Stimulated activated CD4-positive, alpha-beta T cell treated with anti-CD3 and anti-CD28 coated beads, Interleukin-1b, Interleukin-23, amount 100 ng/mL, for 48 hours (primary cell): ENCODE results near the gene DYRK1A.
"Not testable (repeated sequence)": the region's sequence is repeated elsewhere in the genome, so short reads cannot be mapped to it uniquely, and the experiment has no call there.

ENCODE experiments used
- DNase-seq: peaks from one replicate; pipeline ENCODE4 v3.0.0-alpha.2; 2020

Gene DYRK1A

DNA sequence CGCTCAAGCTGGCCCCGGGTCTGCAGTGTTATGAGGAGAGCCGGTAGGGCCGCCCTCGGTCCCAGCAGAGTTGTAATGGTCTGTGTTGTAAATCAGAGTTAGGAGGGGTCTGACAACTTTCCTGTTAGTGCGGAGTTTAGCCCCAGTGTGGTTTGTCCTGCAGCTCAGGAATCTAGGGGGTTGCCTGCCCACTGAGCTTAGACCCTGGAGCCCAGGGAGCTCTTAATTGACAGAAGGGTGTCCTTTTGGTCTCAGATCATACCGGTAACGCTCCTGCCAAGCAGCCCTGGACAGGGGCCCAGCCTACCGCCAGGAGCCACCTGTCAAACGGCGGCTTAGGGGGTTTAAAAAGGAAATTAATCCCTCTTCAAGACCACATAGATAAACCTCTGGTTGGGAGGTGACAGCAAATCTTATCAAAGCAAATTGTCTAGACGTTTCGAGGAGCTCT, 164.4 kb downstream of the DYRK1A start:
- no peak for DNase-seq

DNA sequence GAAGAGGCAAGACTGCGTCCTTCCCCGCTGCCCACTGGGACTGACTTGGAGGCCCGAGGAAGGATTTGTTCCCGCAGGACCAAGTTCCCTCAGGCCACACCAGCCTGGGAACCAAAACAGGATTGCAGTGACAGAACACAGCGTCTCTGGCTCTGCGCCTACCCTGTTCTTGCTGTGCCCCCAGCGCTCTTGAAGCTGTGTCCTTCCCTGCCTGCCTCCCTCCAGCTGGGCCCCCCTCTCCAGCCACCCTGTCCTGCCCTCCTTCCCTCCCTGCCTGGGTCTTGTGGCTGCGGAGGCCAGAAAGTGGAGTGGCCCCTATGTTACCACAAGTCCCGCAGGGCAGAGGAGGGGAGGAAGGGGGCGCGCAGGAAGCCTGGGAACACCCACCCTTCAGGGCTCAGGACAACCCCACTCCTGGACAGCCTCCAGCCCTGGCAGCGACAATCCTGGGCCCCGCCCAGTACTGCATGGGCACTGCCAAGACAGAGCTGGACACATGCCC, 164.9 kb downstream of the DYRK1A start:
- DNase-seq = no peak

DNA sequence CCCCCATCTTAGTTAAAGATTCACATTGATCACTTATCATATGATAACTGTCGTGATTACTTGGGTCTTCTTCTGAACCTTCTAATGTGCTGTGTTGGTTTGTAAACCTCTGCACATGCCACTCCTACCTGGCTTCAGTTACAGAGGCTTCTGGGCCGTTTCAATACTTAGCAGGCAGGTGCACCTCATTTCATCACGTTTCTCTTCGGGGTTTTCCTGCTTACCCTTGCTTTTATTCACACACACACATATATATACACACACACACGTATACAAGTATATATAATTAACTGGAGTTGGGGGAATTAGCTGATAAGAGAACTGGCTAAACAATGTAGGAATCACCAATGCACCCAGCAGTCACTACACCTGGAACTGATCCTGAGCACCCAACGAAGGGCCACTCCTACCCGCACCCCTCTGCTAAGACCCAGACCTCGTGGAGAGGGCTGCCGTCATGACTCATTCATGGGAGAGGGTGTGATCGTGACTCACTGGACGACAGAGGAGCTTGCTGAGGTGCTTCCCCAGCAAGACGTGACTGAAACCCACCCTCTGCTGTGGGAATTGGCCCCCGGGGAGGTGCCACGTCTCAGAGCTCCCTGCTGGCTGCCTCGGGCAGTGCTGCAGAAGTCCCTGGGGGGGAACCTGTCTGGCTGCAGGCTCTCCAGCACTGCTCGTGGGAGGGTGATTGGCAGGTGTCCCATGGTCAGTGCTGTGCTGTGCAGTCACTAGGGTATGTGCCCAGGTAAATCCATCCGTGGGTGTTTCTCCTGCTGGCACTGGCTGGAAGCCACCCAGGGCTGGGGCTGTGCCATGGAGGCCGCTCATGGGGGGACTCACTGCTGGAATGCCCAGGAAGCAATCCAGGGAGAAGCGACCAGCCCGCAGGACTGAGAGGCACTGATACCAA, 166.6 kb downstream of the DYRK1A start:
- peak; percentile 52 for DNase-seq

DNA sequence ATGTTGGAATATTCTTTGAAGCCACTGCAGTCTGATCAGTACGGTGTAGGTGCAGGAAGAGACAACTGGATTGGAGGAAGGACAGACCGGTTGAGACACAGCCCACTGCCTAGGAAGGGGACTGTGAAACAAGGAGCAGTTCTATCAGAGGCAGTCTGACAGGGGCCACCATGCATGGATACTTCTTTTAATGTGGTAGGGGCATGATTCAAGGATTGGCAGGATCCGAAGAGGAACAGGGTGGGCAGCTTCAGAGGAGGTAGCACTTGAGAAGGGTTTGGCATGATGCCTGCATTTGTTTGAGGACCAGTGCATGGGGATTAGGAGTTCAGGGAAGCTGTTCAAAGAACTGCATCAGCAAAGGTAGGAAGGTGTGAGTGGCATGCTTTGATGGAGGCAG, 167.9 kb downstream of the DYRK1A start:
- DNase-seq = no peak

DNA sequence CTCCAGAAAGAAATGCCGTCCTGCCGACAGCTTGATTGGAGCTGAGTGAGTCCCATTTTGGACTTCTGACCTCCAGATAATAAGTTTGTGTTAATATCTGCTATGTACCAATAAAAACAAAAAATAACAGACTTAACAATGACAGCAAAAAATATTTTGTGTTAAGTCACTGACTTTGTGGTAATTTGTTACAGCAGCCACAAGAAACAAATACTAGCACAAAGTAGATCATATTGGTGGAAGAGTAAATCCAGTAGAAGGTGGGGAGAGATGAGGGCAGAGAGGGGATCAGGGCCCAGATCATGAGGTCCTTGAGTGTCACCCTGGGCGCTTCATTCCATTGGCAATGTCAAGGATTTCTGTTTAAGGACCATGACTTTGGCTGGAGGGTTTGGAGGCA, 168.6 kb downstream of the DYRK1A start:
- no peak for DNase-seq

DNA sequence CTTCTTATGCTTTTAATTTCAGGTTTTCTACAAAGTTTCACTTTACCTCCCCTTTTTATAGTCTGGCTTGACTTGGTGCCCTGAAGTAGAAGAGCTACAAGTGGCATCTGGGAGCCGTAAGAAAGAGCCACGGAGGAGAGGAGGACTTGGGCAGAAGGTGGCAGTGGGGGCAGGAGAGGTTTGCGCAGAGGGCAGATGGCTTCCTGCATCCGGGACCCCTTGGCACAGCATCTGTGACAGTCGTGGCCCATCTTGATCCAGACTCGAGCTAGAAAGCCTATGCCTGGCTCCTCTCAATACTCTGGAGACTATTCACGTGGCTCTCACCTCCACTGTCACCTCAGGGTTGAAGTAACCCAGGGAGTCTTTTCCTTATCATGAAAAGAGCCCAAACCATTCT, 169.1 kb downstream of the DYRK1A start:
- DNase-seq = no peak

DNA sequence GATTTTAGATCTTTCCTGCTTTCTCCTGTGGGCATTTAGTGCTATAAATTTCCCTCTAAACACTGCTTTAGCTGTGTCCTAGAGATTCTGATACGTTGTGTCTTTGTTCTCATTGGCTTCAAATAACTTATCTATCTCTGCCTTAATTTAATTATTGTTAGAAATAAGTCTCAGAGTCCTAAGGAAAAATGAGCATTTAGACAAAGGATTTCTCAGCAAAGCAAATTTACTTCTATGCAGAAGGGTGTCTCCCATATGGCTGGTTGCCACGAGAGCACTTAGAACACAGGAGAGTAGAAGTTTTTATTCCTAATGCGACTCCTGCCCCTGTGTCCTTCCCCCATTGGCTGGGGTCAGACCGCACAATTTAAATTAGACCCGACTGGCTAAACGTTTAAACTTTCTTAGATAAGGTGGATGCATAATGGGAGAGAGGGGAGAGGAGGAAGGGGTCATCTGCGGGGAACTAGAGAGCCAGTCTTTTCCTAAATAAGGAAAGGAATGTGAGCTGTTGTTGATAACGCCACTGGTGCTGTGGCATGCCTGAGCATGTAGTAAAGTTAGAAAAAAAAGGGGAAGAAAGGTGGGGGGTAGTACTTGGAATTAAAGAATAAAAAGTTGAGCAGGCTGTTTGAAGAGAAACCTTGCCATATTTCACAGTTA, 170.2 kb downstream of the DYRK1A start:
- DNase-seq = no peak

DNA sequence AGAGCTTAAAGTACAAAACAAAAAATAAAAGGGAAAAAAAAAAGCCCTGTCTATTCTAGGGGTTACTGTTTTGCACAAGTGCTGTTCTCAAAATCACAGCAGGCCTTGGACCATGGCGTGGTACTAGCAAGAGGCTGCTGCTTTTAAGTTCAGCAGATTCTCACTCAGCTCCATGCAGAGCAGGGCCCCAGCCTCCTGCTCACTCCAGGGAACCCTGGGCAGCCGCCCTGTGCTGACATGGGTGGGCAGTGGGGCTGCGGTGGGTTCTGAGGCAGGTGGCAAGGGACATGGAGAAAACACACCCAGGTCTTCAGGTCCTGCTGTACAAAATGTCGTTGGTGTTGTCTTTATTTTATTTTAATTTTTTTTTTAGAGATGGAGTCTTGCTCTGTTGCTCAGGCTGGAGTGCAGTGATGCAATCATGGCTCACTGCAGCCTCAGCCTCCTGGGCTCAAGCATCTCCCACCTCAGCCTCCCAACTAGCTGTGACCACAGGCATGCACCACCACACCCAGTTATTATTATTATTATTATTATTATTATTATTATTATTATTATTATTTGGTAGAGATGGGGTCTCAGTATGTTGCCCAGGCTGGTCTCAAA, 170.9 kb downstream of the DYRK1A start:
- DNase-seq = no peak

DNA sequence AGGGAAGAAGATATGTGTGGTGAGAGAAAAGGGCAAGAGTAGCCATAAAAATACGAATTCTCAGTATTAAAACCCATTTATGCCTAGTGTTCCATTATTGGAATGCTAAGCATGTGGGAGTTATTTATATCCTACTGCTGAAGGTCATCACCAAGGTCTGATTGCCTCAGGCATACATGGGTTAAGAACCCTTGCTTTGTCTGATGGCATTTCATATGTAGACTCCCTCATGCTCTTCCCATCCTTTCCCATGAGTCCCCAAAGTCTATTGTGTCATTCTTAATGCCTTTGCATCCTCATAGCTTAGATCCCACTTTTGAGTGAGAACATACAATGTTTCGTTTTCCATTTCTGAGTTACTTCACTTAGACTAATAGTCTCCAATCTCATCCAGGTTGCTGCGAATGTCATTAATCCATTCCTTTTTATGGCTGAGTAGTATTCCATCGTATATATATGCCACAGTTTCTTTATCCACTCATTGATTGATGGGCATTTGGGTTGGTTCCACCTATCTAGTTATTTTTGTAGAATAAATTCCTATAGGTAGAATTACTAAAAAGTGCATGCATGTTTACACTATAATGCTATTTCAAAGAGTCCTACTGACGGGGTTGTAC, 172.5 kb downstream of the DYRK1A start:
- DNase-seq = no peak

DNA sequence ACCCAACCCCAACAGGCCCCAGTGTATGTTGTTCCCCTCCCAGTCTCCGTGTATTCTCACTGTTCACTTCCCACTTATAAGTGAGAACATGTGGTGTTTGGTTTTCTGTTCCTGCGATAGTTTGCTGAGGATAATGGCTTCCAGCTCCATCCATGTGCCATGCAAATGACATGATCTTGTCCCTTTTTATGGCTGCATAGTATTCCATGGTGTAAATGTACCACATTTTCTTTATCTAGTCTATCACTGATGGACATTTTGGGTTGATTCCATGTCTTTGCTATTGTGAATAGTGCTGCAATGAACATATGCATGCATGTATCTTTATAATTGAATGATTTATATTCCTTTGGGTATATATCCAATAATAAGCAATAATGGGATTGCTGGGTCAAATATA, 174.6 kb downstream of the DYRK1A start:
- DNase-seq = not testable (repeated sequence)

DNA sequence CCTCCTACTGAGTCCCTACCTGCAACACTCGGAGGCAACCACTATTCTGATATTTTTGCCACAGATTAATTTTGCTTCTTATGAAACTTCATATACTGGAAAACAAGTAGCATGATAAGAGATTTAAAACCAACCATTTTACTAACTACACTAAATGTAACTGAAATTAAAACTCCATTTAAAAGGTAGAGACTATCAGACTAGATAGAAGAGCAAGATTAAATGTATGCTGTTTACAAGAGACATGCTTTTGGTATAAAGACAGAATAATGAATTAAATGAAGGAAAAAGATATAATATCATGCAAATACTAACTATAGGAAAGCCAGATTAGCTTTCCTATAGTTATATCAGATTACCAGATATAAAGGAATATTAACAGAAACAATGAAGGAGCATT, 175.9 kb downstream of the DYRK1A start:
- no peak for DNase-seq

DNA sequence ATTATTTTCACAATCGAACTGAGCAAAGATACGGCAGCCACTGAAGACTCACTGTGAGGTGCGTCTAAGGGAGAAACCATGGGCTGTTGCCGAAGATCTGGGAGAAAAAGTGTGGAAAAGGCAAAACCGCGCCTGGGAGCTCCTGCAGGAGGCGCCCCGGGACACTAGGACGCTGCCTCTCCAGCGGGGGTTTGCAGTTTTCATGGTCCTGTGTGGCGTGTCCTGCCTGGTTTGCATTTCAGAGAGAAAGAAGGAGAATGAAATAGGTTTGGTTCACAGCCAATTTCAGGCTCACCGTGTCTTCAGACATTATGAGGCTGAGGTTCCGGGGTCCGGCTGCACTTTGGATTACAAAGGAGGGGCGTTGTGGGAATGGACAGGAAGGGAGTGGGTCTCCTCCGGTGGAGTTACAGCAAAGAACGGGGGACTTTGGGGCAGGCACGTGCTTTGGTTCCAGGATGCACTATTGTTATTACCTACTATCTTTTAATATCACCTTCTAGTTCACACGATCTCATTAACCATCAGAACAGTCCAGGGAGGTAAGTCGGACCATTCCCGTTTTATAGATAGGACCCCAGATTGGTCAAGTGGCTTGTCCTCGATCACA, 179.8 kb downstream of the DYRK1A start:
- no peak for DNase-seq

DNA sequence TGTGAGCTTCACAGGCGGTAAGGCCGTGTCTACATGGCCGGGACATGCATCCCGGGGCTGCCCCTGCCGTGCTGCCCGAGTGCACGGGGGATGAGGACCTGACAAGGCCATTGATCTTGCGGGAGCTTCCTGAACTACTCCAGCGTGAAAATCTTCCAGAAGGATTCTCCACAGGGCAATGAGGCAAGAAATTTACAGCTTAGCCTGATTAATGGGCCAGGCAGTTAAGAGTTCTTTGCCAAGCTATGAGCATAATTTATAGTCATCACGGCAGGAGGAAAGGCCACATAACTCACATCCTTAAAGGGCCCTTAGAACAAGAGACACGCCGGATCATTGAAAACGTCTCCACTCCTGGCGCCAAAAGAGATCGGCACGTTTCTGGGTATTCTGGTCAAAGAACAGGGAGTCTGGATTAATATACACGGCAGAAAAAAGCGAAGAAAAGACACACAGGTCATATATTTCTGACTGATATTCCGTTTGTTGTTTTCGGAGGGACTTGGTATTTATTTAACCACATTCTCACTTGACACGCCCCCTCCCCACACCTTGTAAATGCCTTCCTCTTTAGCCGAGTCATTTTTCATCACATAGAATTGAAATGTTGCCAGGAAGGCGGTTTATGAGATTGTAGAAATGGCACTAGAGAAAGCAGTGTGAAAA, 180.5 kb downstream of the DYRK1A start:
- no peak for DNase-seq

DNA sequence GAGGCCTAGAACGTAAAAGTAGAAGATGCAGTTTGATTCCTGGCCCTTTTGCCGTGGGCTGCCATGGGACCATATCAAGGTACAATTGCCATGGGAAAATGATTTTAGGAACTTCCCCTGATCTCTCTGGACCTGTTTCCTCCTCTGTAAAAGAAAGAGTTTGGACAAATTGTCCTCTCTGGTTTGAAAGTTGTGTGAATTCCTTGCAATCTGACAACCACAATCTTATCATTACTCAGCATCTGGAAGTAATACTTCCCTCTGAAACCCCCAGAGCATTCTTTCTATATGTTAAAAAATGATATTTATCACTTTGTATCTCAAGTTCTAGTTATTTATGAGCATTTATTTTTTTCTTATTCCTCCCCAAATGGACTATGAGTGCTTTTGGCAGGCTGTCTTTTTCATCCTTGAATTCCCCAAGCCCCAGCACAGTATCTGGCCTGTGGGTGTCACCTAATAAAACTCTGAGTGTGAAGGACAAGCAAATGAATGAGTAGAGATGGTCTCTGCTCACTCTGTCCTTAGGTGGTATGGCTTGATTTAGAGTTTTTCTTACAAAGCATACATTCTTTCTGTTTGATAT, 181.1 kb downstream of the DYRK1A start:
- DNase-seq = no peak

DNA sequence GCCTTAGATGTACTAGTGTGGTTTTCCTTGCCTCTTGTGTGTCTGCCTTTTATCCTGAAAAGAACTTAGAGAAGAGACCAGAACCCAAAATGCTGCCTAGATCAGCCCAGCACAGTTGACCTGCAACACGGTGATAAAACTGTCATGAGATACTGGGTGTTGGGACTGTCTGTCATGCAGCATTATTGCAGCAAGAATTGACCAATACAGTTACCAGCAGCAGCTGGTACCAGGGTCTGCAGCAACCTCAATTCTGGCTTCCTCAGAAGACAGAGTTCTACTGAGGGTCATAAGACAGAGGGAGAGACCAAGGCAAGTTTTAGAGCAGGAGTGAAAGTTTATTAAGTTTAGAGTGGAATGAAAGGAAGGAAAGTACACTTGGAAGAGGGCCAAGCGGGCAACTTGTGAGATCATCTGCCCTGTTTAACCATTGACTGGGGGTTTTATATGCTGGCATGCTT, 182.0 kb downstream of the DYRK1A start:
- DNase-seq = no peak

DNA sequence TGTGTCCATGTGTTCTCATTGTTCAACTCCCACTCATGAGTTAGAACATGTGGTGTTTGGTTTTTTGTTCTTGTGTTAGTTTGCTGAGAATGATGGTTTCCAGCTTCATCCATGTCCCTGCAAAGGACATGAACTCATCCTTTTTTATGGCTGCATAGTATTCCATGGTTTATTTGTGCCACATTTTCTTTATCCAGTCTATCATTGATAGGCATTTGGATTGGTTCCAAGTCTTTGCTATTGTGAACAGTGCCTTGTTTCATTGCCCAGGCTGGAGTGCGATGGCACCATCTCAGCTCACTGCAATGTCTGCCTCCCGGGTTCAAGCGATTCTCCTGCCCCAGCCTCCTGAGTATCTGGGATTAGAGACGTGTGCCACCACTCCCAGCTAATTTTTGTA, 183.2 kb downstream of the DYRK1A start:
- DNase-seq = not testable (repeated sequence)

DNA sequence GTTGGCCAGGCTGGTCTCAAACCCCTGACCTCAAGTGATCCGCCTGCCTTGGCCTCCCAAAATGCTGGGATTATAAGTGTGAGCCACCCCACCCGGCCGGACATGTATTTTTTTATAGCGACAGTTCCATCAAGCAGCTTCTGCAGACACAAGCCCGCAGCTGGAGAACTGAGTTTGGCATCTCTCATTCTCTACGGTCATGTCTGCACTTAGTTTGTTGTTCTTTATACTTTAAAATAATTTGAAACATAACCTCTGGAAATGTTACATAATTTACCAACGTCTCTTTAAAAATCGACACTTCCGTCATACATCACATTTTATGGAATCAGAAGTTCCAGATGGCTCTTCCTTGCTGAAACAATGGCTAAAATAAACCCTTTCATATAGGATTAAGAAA, 183.6 kb downstream of the DYRK1A start:
- no peak for DNase-seq

DNA sequence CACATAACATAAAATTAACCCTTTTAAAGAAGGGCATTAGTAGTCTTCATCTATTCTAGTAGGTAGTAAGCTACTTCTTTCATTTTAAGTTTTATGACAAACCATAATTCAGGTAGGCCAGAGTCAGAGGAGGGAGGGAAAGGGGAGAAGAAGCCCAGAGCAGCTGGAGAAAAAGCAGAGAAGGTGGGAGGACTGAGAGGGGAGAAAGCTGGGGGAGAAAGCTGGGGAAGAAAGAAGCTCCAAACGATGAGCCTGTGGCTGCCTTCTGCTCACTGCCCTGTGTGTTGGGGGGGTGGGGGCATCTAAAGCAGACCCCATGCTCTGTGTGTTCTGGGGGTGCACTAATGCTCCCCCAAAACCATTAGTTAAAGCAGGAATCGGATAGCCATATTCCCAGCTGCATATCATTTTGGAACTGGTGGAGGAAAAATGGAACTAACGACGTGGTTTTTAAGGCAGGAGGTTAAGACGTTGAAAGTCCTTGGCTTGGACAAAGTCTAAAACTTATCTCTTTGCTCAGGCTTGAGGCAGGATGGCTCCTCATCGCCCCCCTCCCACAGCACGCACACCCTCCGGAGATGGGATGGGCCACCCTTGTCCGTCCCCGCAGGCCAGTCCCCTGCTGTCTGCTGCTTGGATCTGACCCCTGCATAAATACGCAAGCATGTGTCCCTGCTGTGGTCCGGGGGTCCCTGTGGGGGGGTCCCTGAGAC, 184.2 kb downstream of the DYRK1A start:
- DNase-seq = no peak

DNA sequence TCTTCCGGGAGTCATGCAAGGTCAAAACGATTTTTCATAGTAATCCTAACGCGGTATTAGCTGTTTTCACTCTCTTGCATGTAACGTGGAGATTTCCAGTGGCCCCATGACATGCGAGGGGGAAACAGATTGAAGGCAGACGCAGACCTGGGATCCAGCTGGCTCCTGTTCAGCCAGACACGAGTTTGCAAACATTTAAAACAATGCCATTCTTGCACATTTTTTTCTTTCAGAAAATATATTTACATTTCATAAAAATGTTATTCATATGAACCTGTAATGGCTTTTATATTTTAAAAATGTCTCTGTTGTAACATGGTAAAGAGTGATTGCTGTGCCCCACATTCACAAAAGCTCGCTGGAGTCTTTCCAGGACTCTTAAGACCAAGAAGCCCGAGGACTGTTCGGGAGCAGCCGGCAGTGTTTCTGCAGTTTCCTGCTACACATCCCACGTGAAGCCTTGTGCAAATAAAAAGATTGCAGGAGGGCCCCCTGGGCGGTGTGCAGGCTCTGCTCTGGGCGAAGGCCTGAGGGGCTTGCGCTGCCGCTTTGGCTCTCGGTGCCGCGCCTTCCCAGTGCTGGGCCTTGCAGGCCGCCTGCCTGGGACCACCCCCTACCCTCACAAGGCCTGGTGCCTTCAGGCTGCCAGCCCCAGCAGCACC, 184.9 kb downstream of the DYRK1A start:
- no peak for DNase-seq

DNA sequence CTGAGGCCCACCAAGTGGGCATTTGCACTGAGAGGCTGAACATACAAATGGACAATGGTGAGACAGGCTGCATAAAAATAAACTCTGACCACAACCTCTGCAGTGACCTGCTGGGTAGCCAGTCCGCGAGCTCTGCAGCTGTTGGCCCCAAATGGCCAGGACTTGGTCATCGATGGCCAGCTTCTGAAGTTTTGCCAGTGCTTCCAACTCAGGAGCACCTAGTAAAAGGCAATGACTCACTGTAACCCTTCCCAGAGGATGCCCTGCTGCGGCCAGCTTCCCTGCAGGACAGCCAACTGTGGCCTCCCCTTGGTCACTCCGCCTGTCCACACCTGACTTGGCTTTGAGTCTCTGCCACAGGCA, 185.4 kb downstream of the DYRK1A start:
- DNase-seq = no peak
